HEK293 (cell line): ENCODE measurements around the gene NSUN6.

Source experiments
- CTCF ChIA-PET: fragments of 350-600 bp; formaldehyde crosslinking; extraction: SDS; loops from one replicate; lab custom pipeline; 2021; ENCODE audit warnings: antibody characterized with exemption; lab: Yijun Ruan, JAX
- POLR2A ChIA-PET: fragments of 300-600 bp; formaldehyde crosslinking; extraction: SDS; loops from one replicate; lab custom pipeline; 2020; ENCODE audit warnings: antibody characterized with exemption, inconsistent platforms; lab: Yijun Ruan, JAX
- H3K27ac ChIP-seq: fragments of 200-500 bp; sonication (Bioruptor generic); 2 replicates; pipeline ENCODE4 v1.5.1; 2014; ENCODE audit warnings: low read depth, low read length, control low read depth, inconsistent platforms; ENCODE audit errors: extremely low read depth
- H3K36me3 ChIP-seq, 2 experiments: fragments of 200-500 bp in 1 of 2; sonication (Bioruptor generic) in 1 of 2; 1 replicate in 1 of 2; 2 replicates in 1 of 2; pipeline ENCODE4 v1.5.1; 2014 to 2017; ENCODE audit warnings: inconsistent platforms in 2 of 2, low read length in 2 of 2; ENCODE audit not compliant: control insufficient read depth in 2 of 2, insufficient read depth in 1 of 2
- H3K4me1 ChIP-seq: fragments of 200-500 bp; sonication (Bioruptor generic); 2 replicates; pipeline ENCODE4 v1.5.1; 2014; ENCODE audit warnings: mild to moderate bottlenecking, low read length, inconsistent platforms; ENCODE audit not compliant: control insufficient read depth, insufficient read depth
- H3K4me3 ChIP-seq: 2 replicates; pipeline ENCODE4 v1.5.1; 2011; ENCODE audit warnings: low read depth, mild to moderate bottlenecking, control low read depth, low read length, moderate library complexity
- H3K9me3 ChIP-seq: fragments of 200-500 bp; sonication (Bioruptor generic); 2 replicates; pipeline ENCODE4 v1.5.1; 2014; ENCODE audit warnings: low read depth, low read length, inconsistent platforms; ENCODE audit not compliant: control insufficient read depth, insufficient read depth
- BCL11B ChIP-seq: fragments of 450-650 bp; formaldehyde crosslinking; IDR thresholded peaks from 2 replicates; pipeline ENCODE4 v1.5.1; 2016; ENCODE audit warnings: low read depth, missing biosample characterization, missing genetic modification characterization
- CTCF ChIP-seq: fragments of 450-650 bp; formaldehyde crosslinking; IDR thresholded peaks from 2 replicates; pipeline ENCODE4 v1.5.1; 2016; ENCODE audit warnings: missing biosample characterization, missing genetic modification characterization
- MZF1 ChIP-seq: fragments of 450-650 bp; formaldehyde crosslinking; IDR thresholded peaks from 2 replicates; pipeline ENCODE4 v1.5.1; 2017; ENCODE audit warnings: missing biosample characterization, missing genetic modification characterization, borderline replicate concordance
- REPIN1 ChIP-seq: fragments of 450-650 bp; formaldehyde crosslinking; IDR thresholded peaks from 2 replicates; pipeline ENCODE4 v1.5.1; 2017; ENCODE audit warnings: missing biosample characterization, missing genetic modification characterization, low read depth
- SCRT2 ChIP-seq: fragments of 450-650 bp; formaldehyde crosslinking; IDR thresholded peaks from 2 replicates; pipeline ENCODE4 v1.5.1; 2016; ENCODE audit warnings: missing biosample characterization, missing genetic modification characterization
- SP2 ChIP-seq: fragments of 450-650 bp; formaldehyde crosslinking; IDR thresholded peaks from 2 replicates; pipeline ENCODE4 v1.5.1; 2016; ENCODE audit warnings: missing biosample characterization, missing genetic modification characterization
- SP3 ChIP-seq: fragments of 450-650 bp; formaldehyde crosslinking; IDR thresholded peaks from 2 replicates; pipeline ENCODE4 v1.5.1; 2016; ENCODE audit warnings: missing biosample characterization, missing genetic modification characterization
- YY1 ChIP-seq: fragments of 450-650 bp; formaldehyde crosslinking; IDR thresholded peaks from 2 replicates; pipeline ENCODE4 v1.5.1; 2018; ENCODE audit warnings: missing biosample characterization, missing genetic modification characterization
- ZBTB8A ChIP-seq: fragments of 450-650 bp; formaldehyde crosslinking; IDR thresholded peaks from 2 replicates; pipeline ENCODE4 v1.5.1; 2016; ENCODE audit warnings: missing biosample characterization, missing genetic modification characterization
- ZFHX2 ChIP-seq: fragments of 450-650 bp; formaldehyde crosslinking; conservative IDR thresholded peaks from 2 replicates; pipeline ENCODE4 v1.5.1; 2016; ENCODE audit warnings: missing biosample characterization, missing genetic modification characterization
- ZFP37 ChIP-seq: fragments of 450-650 bp; formaldehyde crosslinking; IDR thresholded peaks from 2 replicates; pipeline ENCODE4 v1.5.1; 2016; ENCODE audit warnings: missing biosample characterization, missing genetic modification characterization
- ZNF174 ChIP-seq: fragments of 450-650 bp; formaldehyde crosslinking; IDR thresholded peaks from 2 replicates; pipeline ENCODE4 v1.5.0; 2017; ENCODE audit warnings: missing biosample characterization, mild to moderate bottlenecking, missing genetic modification characterization
- ZNF266 ChIP-seq: fragments of 450-650 bp; formaldehyde crosslinking; IDR thresholded peaks from 2 replicates; pipeline ENCODE4 v1.5.1; 2016; ENCODE audit warnings: missing biosample characterization, missing genetic modification characterization, low read depth
- ZNF274 ChIP-seq, 2 experiments: fragments of 200-500 bp in 1 of 2; fragments of 450-650 bp in 1 of 2; sonication (Bioruptor generic) in 1 of 2; formaldehyde crosslinking in 1 of 2; IDR thresholded peaks; 2 replicates each; pipeline versions ENCODE4 v1.5.1 to v1.6.1; 2014 to 2016; ENCODE audit warnings: borderline replicate concordance in 1 of 2, inconsistent platforms in 1 of 2, low read length in 1 of 2, missing biosample characterization in 1 of 2, missing genetic modification characterization in 1 of 2
- ZNF324 ChIP-seq: fragments of 450-650 bp; formaldehyde crosslinking; IDR thresholded peaks from 2 replicates; pipeline ENCODE4 v1.5.1; 2016; ENCODE audit warnings: missing biosample characterization, missing genetic modification characterization
- ZNF366 ChIP-seq: fragments of 450-650 bp; formaldehyde crosslinking; conservative IDR thresholded peaks from 2 replicates; pipeline ENCODE4 v1.5.1; 2016; ENCODE audit warnings: missing biosample characterization, missing genetic modification characterization
- ZNF558 ChIP-seq: fragments of 450-650 bp; formaldehyde crosslinking; IDR thresholded peaks from 2 replicates; pipeline ENCODE4 v1.5.1; 2016; ENCODE audit warnings: missing biosample characterization, missing genetic modification characterization
- ZNF560 ChIP-seq: fragments of 450-650 bp; formaldehyde crosslinking; IDR thresholded peaks from 2 replicates; pipeline ENCODE4 v1.5.1; 2017; ENCODE audit warnings: missing biosample characterization, missing genetic modification characterization, borderline replicate concordance
- ZNF600 ChIP-seq: fragments of 450-650 bp; formaldehyde crosslinking; IDR thresholded peaks from 2 replicates; pipeline ENCODE4 v1.5.1; 2016; ENCODE audit warnings: missing biosample characterization, missing genetic modification characterization
- ZNF610 ChIP-seq: fragments of 450-650 bp; formaldehyde crosslinking; IDR thresholded peaks from 2 replicates; pipeline ENCODE4 v1.5.1; 2016; ENCODE audit warnings: missing biosample characterization, missing genetic modification characterization, borderline replicate concordance
- ZNF629 ChIP-seq: fragments of 450-650 bp; formaldehyde crosslinking; IDR thresholded peaks from 2 replicates; pipeline ENCODE4 v1.5.1; 2017; ENCODE audit warnings: missing biosample characterization, missing genetic modification characterization
- ZNF670 ChIP-seq: fragments of 450-650 bp; formaldehyde crosslinking; IDR thresholded peaks from 2 replicates; pipeline ENCODE4 v1.5.1; 2016; ENCODE audit warnings: missing biosample characterization, missing genetic modification characterization, low read depth
- ZNF692 ChIP-seq: fragments of 450-650 bp; formaldehyde crosslinking; IDR thresholded peaks from 2 replicates; pipeline ENCODE4 v1.5.1; 2016; ENCODE audit warnings: missing biosample characterization, missing genetic modification characterization
- ZNF777 ChIP-seq: fragments of 450-650 bp; formaldehyde crosslinking; IDR thresholded peaks from 2 replicates; pipeline ENCODE4 v1.5.1; 2017; ENCODE audit warnings: missing biosample characterization, missing genetic modification characterization, borderline replicate concordance
- ZNF785 ChIP-seq: fragments of 450-650 bp; formaldehyde crosslinking; IDR thresholded peaks from 2 replicates; pipeline ENCODE4 v1.5.1; 2016; ENCODE audit warnings: missing biosample characterization, missing genetic modification characterization
- ZNF837 ChIP-seq: fragments of 450-650 bp; formaldehyde crosslinking; IDR thresholded peaks from 2 replicates; pipeline ENCODE4 v1.5.1; 2016; ENCODE audit warnings: missing biosample characterization, missing genetic modification characterization
- ZSCAN23 ChIP-seq: fragments of 450-650 bp; formaldehyde crosslinking; IDR thresholded peaks from 2 replicates; pipeline ENCODE4 v1.5.1; 2016; ENCODE audit warnings: missing biosample characterization, missing genetic modification characterization

NSUN6 gene

GRCh38 chr10:18601321-18601720 is 50.1 kb downstream of the NSUN6 start:
- Histone ChIP-seq H3K9me3 (no peaks in the 10 kb centered on the region), H3K4me3 (no peak overlapping the region), H3K27ac (no peak overlapping the region), H3K4me1 (peaks cover 6% of the 10 kb centered on the region), H3K36me3 (peaks cover 0 to 4% of the 10 kb centered on the region in 2 experiments; a peak in 1 of 3 replicates)
- CTCF ChIA-PET, result no interaction called here
- TF ChIP-seq SP3 (tag by site-specific recombination) (no peak), BCL11B (tag by site-specific recombination) (no peak), ZNF558 (no peak), ZNF600 (tag by site-specific recombination) (no peak), SP2 (tag by site-specific recombination) (no peak), YY1 (no peak), ZNF266 (tag by site-specific recombination) (no peak), REPIN1 (tag by site-specific recombination) (no peak), ZNF366 (no peak), ZNF785 (tag by site-specific recombination) (no peak), MZF1 (tag by site-specific recombination) (no peak), ZBTB8A (tag by site-specific recombination) (no peak), ZNF837 (no peak), ZNF777 (tag by site-specific recombination) (no peak), ZNF324 (tag by site-specific recombination) (no peak), ZNF174 (tag by site-specific recombination) (no peak)
- POLR2A ChIA-PET, result no interaction called here

GRCh38 chr10:18599392-18599791 is 52.0 kb downstream of the NSUN6 start:
- CTCF ChIA-PET, result no interaction called here
- no peaks in the 10 kb centered on the region for H3K4me1 ChIP-seq
- no peak overlapping the region for H3K27ac ChIP-seq
- no peaks in the 10 kb centered on the region for H3K9me3 ChIP-seq
- POLR2A ChIA-PET, result interaction anchor here (0.6 kb wide), 1 partner anchor 557 kb away, joined by 6 read pairs; no protein-coding TSS in a partner anchor
- no peak overlapping the region for H3K4me3 ChIP-seq
- TF ChIP-seq CTCF (tag by site-specific recombination) (no peak), ZNF670 (tag by site-specific recombination) (no peak), ZNF692 (tag by site-specific recombination) (no peak), ZNF560 (no peak), ZNF274 (IDR thresholded peaks at IDR 0.05; ENCODE audit: low read length) (no peak), ZNF274 (tag by site-specific recombination; IDR thresholded peaks at IDR 0.05; ENCODE audit: borderline replicate concordance) (no peak), ZFP37 (tag by site-specific recombination) (no peak), ZFHX2 (tag by site-specific recombination) (no peak), ZNF610 (tag by site-specific recombination) (no peak), ZNF629 (tag by site-specific recombination) (no peak), SCRT2 (tag by site-specific recombination) (no peak), ZSCAN23 (no peak)
- peaks cover 7 to 10% of the 10 kb centered on the region in 2 experiments; a peak in 2 of 3 replicates for H3K36me3 ChIP-seq
